Measurements from ENCODE around the gene UNK.

DNA sequence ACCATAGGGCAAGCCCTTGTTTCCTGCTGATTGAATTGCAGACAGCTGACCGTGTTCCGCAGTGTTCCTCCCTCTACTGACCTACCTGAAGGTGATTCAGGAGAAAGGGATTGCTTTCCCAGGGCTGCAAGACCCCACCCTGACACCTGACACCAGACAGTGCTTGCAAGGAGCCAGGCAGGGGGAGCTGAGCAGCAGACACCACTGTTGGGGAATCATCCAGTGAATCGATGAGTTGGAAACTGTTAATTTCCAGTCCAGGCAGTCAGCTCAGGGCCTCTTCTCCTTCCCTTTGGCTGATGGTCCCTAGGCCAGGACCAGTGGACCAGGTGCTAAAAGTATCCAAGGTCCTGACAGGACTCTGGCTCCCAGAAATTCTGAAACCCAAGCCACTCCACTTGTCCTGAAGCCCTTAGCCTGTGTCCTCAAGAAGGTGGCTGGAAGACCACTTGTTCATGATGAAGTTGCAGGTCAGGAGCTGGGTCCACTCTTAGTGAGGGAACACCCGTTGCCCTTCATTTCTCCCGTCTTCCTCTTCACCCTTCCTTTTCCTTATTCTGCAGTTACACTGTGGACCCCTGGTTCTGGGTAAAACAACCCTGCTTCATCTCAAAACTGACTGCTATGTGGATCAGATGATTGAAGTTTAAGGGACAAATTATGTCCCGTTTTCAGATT lies 9.5 kb upstream of the UNK start:
- TF ChIP-seq HDAC8 (tag; IDR thresholded peaks at IDR 0.05) = no peak
- TF ChIP-seq, protein P1, sequence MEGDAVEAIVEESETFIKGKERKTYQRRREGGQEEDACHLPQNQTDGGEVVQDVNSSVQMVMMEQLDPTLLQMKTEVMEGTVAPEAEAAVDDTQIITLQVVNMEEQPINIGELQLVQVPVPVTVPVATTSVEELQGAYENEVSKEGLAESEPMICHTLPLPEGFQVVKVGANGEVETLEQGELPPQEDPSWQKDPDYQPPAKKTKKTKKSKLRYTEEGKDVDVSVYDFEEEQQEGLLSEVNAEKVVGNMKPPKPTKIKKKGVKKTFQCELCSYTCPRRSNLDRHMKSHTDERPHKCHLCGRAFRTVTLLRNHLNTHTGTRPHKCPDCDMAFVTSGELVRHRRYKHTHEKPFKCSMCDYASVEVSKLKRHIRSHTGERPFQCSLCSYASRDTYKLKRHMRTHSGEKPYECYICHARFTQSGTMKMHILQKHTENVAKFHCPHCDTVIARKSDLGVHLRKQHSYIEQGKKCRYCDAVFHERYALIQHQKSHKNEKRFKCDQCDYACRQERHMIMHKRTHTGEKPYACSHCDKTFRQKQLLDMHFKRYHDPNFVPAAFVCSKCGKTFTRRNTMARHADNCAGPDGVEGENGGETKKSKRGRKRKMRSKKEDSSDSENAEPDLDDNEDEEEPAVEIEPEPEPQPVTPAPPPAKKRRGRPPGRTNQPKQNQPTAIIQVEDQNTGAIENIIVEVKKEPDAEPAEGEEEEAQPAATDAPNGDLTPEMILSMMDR (IDR thresholded peaks at IDR 0.05 in 2 of 3, conservative IDR thresholded peaks at IDR 0.05 in 1 of 3; ENCODE audit: insufficient read depth in 2 of 3, low read depth in 1 of 3, low read length in 3 of 3) = no peak
- TF ChIP-seq EHMT2 (IDR thresholded peaks at IDR 0.05) = no peak
- TF ChIP-seq, protein P2, sequence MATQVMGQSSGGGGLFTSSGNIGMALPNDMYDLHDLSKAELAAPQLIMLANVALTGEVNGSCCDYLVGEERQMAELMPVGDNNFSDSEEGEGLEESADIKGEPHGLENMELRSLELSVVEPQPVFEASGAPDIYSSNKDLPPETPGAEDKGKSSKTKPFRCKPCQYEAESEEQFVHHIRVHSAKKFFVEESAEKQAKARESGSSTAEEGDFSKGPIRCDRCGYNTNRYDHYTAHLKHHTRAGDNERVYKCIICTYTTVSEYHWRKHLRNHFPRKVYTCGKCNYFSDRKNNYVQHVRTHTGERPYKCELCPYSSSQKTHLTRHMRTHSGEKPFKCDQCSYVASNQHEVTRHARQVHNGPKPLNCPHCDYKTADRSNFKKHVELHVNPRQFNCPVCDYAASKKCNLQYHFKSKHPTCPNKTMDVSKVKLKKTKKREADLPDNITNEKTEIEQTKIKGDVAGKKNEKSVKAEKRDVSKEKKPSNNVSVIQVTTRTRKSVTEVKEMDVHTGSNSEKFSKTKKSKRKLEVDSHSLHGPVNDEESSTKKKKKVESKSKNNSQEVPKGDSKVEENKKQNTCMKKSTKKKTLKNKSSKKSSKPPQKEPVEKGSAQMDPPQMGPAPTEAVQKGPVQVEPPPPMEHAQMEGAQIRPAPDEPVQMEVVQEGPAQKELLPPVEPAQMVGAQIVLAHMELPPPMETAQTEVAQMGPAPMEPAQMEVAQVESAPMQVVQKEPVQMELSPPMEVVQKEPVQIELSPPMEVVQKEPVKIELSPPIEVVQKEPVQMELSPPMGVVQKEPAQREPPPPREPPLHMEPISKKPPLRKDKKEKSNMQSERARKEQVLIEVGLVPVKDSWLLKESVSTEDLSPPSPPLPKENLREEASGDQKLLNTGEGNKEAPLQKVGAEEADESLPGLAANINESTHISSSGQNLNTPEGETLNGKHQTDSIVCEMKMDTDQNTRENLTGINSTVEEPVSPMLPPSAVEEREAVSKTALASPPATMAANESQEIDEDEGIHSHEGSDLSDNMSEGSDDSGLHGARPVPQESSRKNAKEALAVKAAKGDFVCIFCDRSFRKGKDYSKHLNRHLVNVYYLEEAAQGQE (IDR thresholded peaks at IDR 0.05; ENCODE audit: borderline replicate concordance) = no peak
- TF ChIP-seq, protein P2 (CRISPR knock-in tag; IDR thresholded peaks at IDR 0.05; ENCODE audit: low read depth) = no peak
- no peak for TF ChIP-seq JUNB (CRISPR knock-in tag; conservative IDR thresholded peaks at IDR 0.05)
- TF ChIP-seq, protein P3, sequence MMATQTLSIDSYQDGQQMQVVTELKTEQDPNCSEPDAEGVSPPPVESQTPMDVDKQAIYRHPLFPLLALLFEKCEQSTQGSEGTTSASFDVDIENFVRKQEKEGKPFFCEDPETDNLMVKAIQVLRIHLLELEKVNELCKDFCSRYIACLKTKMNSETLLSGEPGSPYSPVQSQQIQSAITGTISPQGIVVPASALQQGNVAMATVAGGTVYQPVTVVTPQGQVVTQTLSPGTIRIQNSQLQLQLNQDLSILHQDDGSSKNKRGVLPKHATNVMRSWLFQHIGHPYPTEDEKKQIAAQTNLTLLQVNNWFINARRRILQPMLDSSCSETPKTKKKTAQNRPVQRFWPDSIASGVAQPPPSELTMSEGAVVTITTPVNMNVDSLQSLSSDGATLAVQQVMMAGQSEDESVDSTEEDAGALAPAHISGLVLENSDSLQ (IDR thresholded peaks at IDR 0.05) = no peak
- TF ChIP-seq MCM5 (IDR thresholded peaks at IDR 0.05; ENCODE audit: low read depth) = no peak
- no peak for TF ChIP-seq GABPA (tag; conservative IDR thresholded peaks at IDR 0.05; ENCODE audit: low read depth)
- TF ChIP-seq, protein P4, sequence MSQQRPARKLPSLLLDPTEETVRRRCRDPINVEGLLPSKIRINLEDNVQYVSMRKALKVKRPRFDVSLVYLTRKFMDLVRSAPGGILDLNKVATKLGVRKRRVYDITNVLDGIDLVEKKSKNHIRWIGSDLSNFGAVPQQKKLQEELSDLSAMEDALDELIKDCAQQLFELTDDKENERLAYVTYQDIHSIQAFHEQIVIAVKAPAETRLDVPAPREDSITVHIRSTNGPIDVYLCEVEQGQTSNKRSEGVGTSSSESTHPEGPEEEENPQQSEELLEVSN (IDR thresholded peaks at IDR 0.05; ENCODE audit: borderline replicate concordance in 1 of 2, extremely low read depth in 1 of 2, insufficient read depth in 1 of 2, insufficient read length in 1 of 2, low read depth in 1 of 2, low read length in 1 of 2, poor library complexity in 1 of 2, severe bottlenecking in 1 of 2) = no peak
